Vagina (tissue), 2 donors: ENCODE measurements around the gene CTSA.

Experiments
- CTCF ChIP-seq, 3 experiments: fragments of 450-650 bp in 2 of 3; fragments of 200-600 bp in 1 of 3; sonication (generic) in 1 of 3; IDR thresholded peaks; one replicate each; pipeline ENCODE4 v1.5.1; 2017 to 2019; ENCODE audit warnings: antibody characterized with exemption in 3 of 3, mild to moderate bottlenecking in 2 of 3, moderate library complexity in 2 of 3
- POLR2A ChIP-seq, 2 donors: fragments of 450-650 bp; IDR thresholded peaks; one replicate each; pipeline ENCODE4 v1.6.1; 2017; ENCODE audit warnings: antibody characterized with exemption in 2 of 2, mild to moderate bottlenecking in 2 of 2, moderate library complexity in 2 of 2

DNA sequence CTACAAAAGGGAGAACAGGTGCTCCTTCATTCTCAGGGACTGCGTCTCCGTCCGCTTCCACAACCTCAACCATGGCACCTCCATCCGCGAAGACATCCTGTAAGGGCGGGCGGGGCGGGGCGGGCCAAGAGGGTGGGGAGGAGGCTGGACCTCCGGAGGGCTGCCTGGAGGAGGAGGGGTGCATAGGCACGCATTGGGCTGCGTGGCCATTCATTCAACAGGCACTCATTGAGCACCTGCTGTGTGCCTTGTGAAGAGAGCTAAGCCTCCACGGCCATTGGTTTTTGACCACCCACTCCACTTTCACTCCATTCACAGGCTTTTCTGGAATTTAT is 33.3 kb upstream of the CTSA start:
- TF ChIP-seq CTCF (IDR thresholded peaks at IDR 0.05) (no peak), POLR2A (IDR thresholded peaks at IDR 0.05) (no peak)
